CD4-positive, alpha-beta T cell treated with Interleukin-12 subunit alpha and Interleukin-12 subunit beta, for 1 hour (primary cell): ENCODE data around the gene LRRC72.
"Not testable (repeated sequence)": the region's sequence is repeated elsewhere in the genome, so short reads cannot be mapped to it uniquely, and the experiment has no call there.

Source experiments
- DNase-seq: peaks from one replicate; pipeline ENCODE4 v3.0.0-alpha.2; 2020

The LRRC72 gene

GRCh38 chr7:16526742-16527540, at the start of gene LRRC72:
LRRC72 (plus strand) TSS chr7:16526825; CDS start chr7:16526953, 128 bp downstream.
- DNase-seq, result no peak

DNA sequence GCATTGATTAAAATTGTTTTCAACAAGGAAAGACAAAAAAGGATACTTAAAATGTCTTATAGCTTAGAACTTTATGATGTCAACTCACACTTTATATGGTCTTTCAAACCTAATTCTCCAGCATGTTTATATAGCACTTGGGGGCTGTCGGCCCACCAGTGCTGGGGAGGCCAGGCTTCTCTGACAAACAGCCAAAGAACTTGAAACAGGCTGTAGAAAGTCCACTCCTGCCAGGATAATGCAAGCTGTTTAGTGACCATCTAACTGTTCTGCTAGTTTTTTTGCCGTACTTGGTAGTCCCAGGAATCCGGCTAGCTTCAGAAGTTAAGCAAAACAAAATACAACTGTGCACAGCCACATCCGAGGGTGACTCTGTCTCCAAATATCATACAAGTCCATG, 47.5 kb upstream of the LRRC72 start:
- DNase-seq, result no peak

GRCh38 chr7:16479591-16479990, 47.0 kb upstream of the LRRC72 start:
- no peak for DNase-seq

GRCh38 chr7:16484453-16485158, 42.0 kb upstream of the LRRC72 start:
- no peak for DNase-seq

- no peak for DNase-seq
Observed at GRCh38 chr7:16491148-16491547, 35.5 kb upstream of the LRRC72 start.

- DNase-seq, result no peak
Observed at GRCh38 chr7:16492513-16493062, 34.0 kb upstream of the LRRC72 start.

- no peak for DNase-seq
Observed at GRCh38 chr7:16493266-16493665, 33.4 kb upstream of the LRRC72 start.

DNA sequence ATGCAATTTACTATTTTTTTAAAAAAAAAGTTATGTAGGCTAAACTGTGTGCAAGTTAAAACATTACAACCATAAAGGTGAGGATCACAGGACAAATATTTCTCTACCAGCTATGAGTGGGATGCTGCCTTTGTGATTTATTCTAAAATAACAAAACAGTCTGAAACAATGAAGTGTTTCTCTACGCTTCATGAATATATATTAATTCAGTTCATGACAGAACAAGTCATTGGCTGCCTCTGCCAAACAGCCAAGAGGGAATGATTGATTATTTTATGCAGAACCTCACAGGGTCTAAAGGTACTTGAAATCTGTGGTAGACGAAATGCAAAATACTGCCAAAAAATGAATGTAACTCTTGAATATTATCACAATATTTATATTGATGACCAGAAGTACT, 32.1 kb upstream of the LRRC72 start:
- DNase-seq, result no peak

DNA sequence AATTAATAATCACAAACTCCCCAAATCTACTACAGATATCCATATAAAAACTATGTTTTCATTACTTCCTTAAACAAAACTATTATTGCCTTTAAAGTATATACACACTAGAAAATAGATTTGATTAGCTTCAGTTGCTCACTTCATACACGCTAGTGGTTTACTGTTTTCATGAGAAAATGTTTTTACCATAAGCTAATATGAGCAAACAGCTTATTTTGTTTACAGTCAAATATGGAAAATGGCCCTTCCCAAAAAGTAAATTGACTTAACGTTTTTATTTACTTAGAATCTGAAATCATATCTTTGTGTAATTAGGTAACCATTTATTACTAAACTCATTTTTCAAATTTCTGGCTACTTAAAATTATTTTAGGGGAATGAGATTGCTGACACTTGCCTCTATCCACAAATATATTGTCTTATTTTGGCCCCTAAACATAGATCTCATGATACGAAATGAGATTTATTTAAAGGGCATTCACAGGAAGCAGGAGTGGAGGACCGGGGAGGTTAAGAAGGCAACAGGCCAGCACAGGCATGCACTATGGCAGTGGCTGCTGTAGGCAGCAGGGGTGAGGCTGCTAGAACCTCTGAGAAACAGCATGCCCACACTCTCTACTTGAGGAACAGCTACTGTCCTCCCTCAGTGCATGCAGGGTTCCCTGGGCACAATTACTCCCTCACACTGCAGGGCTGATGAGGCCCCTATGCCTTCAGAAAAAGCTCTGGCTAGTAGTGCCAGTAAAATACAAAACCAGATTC, 31.5 kb upstream of the LRRC72 start:
- DNase-seq, result no peak

GRCh38 chr7:16498122-16498521, 28.5 kb upstream of the LRRC72 start:
- DNase-seq, result no peak

GRCh38 chr7:16502303-16502702, 24.3 kb upstream of the LRRC72 start:
- no peak for DNase-seq

DNA sequence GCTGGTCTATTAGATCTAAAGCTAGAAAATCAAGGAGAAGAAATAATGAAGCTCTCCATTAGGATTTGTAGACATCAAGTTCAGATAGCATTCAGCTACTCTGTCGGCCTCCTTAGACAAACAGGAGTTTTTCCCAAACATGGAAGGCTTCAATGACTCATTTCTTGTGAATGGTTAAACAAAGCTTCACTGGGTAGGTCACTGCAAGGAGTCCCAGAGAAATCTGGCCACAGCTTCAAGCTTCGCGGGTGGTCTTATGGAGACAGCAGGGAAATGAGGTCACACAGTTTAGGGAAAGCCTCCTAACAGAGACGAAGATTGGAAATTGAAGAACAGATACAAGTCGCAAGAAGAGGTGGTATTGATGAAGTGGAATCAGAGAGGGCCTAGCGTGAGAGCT, 22.6 kb upstream of the LRRC72 start:
- no peak for DNase-seq

DNA sequence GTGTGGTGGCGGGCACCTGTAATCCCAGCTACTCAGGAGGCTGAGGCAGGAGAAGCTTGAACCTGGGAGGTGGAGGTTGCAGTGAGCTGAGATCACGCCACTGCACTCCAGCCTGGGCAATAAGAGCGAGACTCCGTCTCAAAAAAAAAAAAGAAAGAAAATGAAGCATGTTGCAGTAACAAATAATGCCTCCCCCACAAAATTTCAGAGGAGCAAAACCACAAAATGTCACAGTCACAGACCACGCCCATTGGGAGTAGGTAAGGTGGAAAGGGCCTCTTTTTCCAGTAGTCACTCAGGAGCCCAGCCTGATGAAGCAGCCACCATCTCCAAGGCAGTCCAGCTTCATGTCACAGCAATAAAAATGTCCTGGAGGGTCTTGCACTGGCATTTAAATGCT, 20.2 kb upstream of the LRRC72 start:
- not testable (repeated sequence) for DNase-seq

DNA sequence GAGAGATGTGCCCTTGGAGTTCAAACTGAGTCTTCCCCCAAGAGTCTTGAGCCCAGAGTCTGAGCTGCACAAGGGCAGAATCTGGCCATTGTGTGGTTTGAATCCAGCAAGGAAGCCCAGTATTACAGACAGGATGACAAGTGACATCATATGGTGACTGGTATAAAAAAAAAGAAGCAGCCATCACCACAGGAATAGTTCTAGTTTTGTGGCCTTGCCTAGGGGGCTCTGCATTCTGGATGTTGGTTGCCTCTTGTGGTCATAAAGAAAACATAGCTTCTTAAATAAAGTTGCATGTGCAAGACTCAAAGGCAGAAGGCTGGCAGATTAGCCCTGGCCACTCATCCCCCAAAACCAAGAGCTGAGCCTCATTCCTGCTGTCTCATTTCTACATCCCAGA, 16.8 kb upstream of the LRRC72 start:
- no peak for DNase-seq

DNA sequence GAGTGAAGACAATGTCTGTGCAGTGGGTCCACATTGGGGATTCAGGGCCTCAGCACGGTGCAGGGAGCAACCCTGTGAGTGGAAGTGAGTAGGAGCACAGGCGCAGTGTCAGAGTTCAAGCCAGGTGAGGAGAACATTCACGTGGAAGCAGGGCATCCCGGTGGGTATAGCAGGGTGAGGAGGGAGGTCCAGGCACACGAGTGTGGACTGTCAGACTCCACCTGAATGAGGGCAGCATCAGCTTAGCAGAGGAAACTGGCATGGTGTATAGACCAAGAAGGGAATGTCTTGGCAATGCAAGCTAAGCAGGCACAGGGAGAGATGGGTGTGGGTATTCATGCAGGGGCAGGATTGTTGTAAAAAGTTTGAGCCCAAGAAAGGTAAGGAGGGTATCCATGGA, 15.3 kb upstream of the LRRC72 start:
- no peak for DNase-seq

GRCh38 chr7:16512097-16512496, 14.5 kb upstream of the LRRC72 start:
- DNase-seq, result no peak

GRCh38 chr7:16514271-16514670, 12.4 kb upstream of the LRRC72 start:
- no peak for DNase-seq

DNA sequence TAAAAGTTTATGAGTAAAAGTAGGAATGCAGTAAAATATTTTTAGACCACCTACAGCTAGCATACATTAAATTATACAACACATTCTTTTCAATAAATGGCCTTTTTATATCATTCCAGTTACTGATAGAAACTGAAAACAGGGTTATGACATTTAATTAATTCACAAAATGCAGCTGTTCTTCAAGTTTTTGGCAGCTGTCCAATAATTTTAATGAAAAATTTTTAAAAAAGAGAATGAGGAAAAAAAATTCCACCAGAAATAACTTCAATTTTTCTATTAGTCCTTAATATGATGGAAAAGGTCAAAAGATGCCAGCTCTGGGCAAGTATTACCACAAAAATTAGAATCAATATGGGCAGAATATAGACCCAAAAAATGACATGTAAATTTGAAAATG, 11.9 kb upstream of the LRRC72 start:
- DNase-seq, result no peak

DNA sequence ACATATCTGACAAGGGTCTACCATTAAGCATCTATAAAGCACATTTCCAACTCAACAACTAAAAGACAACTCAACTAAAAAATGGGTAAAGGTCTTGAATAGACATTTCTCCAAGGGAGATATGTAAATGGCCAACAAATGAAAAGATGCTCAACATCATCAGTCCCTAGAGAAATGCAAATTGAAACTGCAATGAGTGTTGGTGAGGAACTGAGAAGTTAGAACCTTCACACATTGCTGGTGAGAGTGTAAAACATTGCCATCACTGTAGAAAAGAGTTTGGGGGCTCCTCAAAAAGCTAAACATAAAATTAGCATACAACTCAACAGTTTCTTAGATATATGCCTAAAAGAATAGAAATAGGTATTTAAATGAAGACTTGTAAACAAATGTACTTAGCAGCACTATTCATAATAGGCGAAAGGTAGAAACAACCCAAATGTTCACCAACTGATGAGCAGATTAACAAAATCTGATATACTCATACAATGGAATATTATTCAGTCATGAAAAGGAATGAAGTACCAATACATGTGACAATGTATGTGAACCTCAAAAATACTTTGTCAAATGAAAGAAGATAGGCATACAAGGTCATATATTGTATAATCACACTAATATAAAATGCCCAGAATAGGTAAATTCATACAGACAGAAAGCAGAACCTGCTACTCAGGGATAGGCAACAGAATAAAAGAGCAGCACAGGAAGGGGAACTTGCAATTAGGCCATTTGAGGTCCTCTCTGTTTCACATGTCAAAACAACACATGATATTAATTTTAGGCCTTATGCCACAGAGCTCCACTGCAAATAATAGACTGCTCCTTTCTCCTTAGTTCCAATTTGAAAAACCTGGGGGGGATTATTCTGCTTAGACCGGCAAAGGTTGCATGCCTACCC, 10.6 kb upstream of the LRRC72 start:
- DNase-seq, result no peak

GRCh38 chr7:16519985-16520384, 6.6 kb upstream of the LRRC72 start:
- not testable (repeated sequence) for DNase-seq

DNA sequence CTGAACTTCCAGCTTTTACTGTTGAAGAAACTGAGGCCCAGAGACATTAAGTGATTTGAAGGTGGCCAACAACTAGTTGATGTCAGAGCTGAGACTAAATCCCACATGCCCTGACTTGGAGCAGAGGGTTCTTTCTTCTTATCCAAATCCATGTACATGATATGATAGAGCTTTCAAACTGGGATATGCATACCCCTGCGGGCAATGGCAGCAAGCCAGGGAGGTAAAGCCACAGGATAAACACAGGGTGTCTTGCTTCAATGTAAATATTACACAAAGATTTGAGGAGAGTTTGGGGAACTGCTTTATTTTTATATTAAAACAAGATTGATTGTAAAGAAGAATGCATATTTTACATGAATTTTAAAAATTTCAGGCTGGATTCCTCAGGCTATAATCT, 2.3 kb upstream of the LRRC72 start:
- DNase-seq, result no peak

GRCh38 chr7:16528520-16528919, 1.9 kb downstream of the LRRC72 start:
- no peak for DNase-seq
